ENCODE measurements around the gene VPS13C. TPM values are rescaled to one million over a fixed set of nuclear protein-coding genes. Genes with fewer than 3 reads are reported as not detected.

VPS13C gene
- total and polyA plus RNA-seq, 2 donors (not counting 1 experiment from before 2014, with no cell fraction given) = 40.0 to 236 TPM

DNA sequence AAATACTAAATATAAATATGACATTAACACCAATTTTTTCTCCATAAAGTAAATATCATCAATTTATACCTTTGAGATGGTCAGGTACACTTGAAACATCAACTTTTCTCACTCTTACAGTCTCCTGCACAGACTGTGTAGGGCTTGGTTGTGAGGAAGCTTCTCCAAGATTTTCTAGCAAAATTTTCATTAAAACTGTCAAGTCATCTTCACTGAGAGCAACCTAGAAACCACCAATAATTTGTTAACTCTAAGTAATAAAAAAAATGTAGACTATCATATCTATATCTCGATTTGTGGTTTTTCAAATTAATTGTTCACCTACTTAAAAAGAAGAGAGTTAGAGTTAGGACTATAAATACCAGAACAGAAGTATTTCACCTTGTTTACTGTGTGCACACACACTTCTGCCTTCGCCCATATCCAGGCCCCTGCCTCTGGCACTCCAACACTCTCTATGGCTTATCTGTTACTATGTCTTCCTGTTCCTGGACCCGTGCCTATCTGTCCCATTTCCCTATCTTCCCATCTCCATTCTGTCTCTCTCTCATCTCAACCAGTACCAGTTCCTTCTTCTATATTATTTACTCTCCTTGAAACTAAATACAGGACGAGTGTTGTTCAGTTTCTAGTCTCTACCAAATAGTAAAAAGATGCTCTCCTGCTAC lies 123.6 kb downstream of the VPS13C start:
- H3K27me3 ChIP-seq (replicated peaks in 1 of 4; ENCODE audit: control extremely low read depth in 1 of 4, control insufficient read depth in 3 of 4, insufficient read depth in 4 of 4, low read length in 3 of 4) = no peaks in the 10 kb centered on the region
- no peak for ATAC-seq (ENCODE audit: low read depth)
- no peak overlapping the region for H3K4me3 ChIP-seq (ENCODE audit: control extremely low read depth in 1 of 5, extremely low read depth in 1 of 5, insufficient read depth in 1 of 5, low read depth in 2 of 5, low read length in 4 of 5)
- H3K9ac ChIP-seq (ENCODE audit: low read length) = no peak overlapping the region
- CTCF ChIA-PET = interaction anchor here (0.6 kb wide), 1 partner anchor 136 kb away, joined by 3 read pairs; no protein-coding TSS in a partner anchor
- DNase-seq = no peak
- H2AFZ ChIP-seq (ENCODE audit: insufficient read depth, low read depth, low read length, poor library complexity, severe bottlenecking) = no peak overlapping the region
- no peaks in the 10 kb centered on the region for H3K9me3 ChIP-seq (ENCODE audit: control extremely low read depth in 1 of 3, control insufficient read depth in 2 of 3, insufficient read depth in 1 of 3, low read length in 2 of 3)
- Mint-ChIP-seq H3K27me3 (no peaks in the 10 kb centered on the region), H3K27ac (no peak overlapping the region), H3K9me3 (ENCODE audit: insufficient read depth) (no peaks in the 10 kb centered on the region), H3K4me3 (no peak overlapping the region), H3K4me1 (no peaks in the 10 kb centered on the region)
- H3K4me2 ChIP-seq (replicated peaks; ENCODE audit: low read depth, low read length, poor library complexity, severe bottlenecking) = no peak overlapping the region
- H4K20me1 ChIP-seq (ENCODE audit: control insufficient read depth, insufficient read depth, low read length, poor library complexity, severe bottlenecking) = no peaks in the 10 kb centered on the region
- no peaks in the 10 kb centered on the region for H3K4me1 ChIP-seq (ENCODE audit: control insufficient read depth in 2 of 2, insufficient read depth in 2 of 2, low read length in 2 of 2)
- no peak overlapping the region for H3K27ac ChIP-seq (ENCODE audit: low read length in 2 of 2)
- WGBS (ENCODE audit: insufficient coverage) = 89% methylated on average over 2 of the region's 4 CpGs
- intact Hi-C loops (cut with micrococcal nuclease) = no loop called here
- H3K36me3 ChIP-seq (replicated peaks in 1 of 2; ENCODE audit: control extremely low read depth in 1 of 2, control insufficient read depth in 1 of 2, extremely low read depth in 1 of 2, insufficient read depth in 2 of 2, low read length in 1 of 2) = peaks cover 21 to 46% of the 10 kb centered on the region in 2 experiments
- POLR2A ChIA-PET = no interaction called here
- TF ChIP-seq EZH2 (IDR thresholded peaks at IDR 0.05; ENCODE audit: borderline replicate concordance, insufficient read depth, low read depth, low read length, poor library complexity, severe bottlenecking) = no peak
- TF ChIP-seq, protein P1, sequence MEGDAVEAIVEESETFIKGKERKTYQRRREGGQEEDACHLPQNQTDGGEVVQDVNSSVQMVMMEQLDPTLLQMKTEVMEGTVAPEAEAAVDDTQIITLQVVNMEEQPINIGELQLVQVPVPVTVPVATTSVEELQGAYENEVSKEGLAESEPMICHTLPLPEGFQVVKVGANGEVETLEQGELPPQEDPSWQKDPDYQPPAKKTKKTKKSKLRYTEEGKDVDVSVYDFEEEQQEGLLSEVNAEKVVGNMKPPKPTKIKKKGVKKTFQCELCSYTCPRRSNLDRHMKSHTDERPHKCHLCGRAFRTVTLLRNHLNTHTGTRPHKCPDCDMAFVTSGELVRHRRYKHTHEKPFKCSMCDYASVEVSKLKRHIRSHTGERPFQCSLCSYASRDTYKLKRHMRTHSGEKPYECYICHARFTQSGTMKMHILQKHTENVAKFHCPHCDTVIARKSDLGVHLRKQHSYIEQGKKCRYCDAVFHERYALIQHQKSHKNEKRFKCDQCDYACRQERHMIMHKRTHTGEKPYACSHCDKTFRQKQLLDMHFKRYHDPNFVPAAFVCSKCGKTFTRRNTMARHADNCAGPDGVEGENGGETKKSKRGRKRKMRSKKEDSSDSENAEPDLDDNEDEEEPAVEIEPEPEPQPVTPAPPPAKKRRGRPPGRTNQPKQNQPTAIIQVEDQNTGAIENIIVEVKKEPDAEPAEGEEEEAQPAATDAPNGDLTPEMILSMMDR (IDR thresholded peaks at IDR 0.05) = no peak
- no peaks in the 10 kb centered on the region for H3K79me2 ChIP-seq (ENCODE audit: control insufficient read depth, insufficient read depth, low read length)

DNA sequence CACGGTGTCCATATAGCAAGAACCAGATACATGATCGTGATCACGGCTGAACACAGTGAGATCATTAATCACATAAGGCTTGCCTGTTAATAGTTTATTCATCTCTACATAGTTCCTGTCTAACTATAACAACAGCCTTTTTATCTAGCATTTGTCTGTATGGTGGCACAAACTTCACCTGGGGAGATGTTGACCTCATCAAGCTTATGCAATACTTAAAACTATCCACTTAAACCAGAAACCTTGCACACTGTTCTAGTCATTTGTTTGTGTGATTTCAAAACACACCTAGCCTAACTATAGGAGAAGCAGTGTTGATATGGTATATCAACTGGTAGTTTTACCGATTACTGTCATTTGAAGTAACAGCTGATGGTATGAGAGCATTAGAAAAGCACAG lies 124.8 kb downstream of the VPS13C start:
- Histone ChIP-seq H3K79me2 (ENCODE audit: control insufficient read depth, insufficient read depth, low read length) (no peaks in the 10 kb centered on the region), H3K9ac (ENCODE audit: low read length) (no peak overlapping the region), H4K20me1 (ENCODE audit: control insufficient read depth, insufficient read depth, low read length, poor library complexity, severe bottlenecking) (no peaks in the 10 kb centered on the region), H2AFZ (ENCODE audit: insufficient read depth, low read depth, low read length, poor library complexity, severe bottlenecking) (no peak overlapping the region), H3K4me2 (replicated peaks; ENCODE audit: low read depth, low read length, poor library complexity, severe bottlenecking) (no peak overlapping the region), H3K4me3 (ENCODE audit: control extremely low read depth in 1 of 5, extremely low read depth in 1 of 5, insufficient read depth in 1 of 5, low read depth in 2 of 5, low read length in 4 of 5) (no peak overlapping the region), H3K36me3 (replicated peaks in 1 of 2; ENCODE audit: control extremely low read depth in 1 of 2, control insufficient read depth in 1 of 2, extremely low read depth in 1 of 2, insufficient read depth in 2 of 2, low read length in 1 of 2) (peaks cover 18 to 42% of the 10 kb centered on the region in 2 experiments), H3K4me1 (ENCODE audit: control insufficient read depth in 2 of 2, insufficient read depth in 2 of 2, low read length in 2 of 2) (no peaks in the 10 kb centered on the region), H3K27ac (ENCODE audit: low read length in 2 of 2) (no peak overlapping the region), H3K9me3 (ENCODE audit: control extremely low read depth in 1 of 3, control insufficient read depth in 2 of 3, insufficient read depth in 1 of 3, low read length in 2 of 3) (no peaks in the 10 kb centered on the region), H3K27me3 (replicated peaks in 1 of 4; ENCODE audit: control extremely low read depth in 1 of 4, control insufficient read depth in 3 of 4, insufficient read depth in 4 of 4, low read length in 3 of 4) (no peaks in the 10 kb centered on the region)
- H3K27ac Mint-ChIP-seq = no peak overlapping the region
- CTCF ChIA-PET = interaction anchor here (0.6 kb wide), 1 partner anchor 31 kb away, joined by 3 read pairs; no protein-coding TSS in a partner anchor
- intact Hi-C loops (cut with micrococcal nuclease) = no loop called here
- WGBS (ENCODE audit: insufficient coverage) = 100% methylated on average over 3 of the region's 4 CpGs
- H3K4me3 Mint-ChIP-seq = no peak overlapping the region
- POLR2A ChIA-PET = no interaction called here
- DNase-seq (no peak), ATAC-seq (ENCODE audit: low read depth) (no peak)
- TF ChIP-seq, protein P1 (IDR thresholded peaks at IDR 0.05) = no peak
- H3K9me3 Mint-ChIP-seq (ENCODE audit: insufficient read depth) = no peaks in the 10 kb centered on the region
- H3K27me3 Mint-ChIP-seq = no peaks in the 10 kb centered on the region
- no peaks in the 10 kb centered on the region for H3K4me1 Mint-ChIP-seq
